ENCODE measurements around the gene PXDC1. TPM values are rescaled to one million over a fixed set of nuclear protein-coding genes. Genes with fewer than 3 reads are reported as not detected.

PXDC1 gene
- total and polyA plus RNA-seq, 11 donors, result 13.7 to 89.9 (median 29.1) TPM

DNA sequence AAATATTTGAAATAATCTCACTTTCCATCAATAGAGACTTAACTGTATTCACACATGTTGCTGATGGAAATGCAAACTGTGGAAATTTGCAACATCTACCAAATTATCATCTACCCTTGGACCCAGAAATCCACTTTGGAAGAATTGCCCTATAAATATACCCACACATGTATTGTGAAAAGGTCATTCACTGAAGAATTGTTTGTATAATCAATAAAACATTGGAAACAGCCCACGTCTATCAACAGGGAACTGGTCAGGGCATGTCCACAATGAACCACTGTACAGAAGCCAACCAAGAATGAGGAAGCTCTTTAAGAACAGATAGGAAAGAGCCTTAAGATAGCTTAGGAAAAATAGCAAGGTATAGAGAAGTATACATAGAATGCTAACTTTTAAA, 36.2 kb downstream of the PXDC1 start:
- intact Hi-C loops (cut with DNase I), result no loop called here
- Histone ChIP-seq H3K27ac (no peak overlapping the region), H3K9me3 (peaks cover 0 to 9% (median 0%) of the 10 kb centered on the region in 12 donors), H3K36me3 (no peaks in the 10 kb centered on the region), H3K4me3 (no peak overlapping the region), H3K27me3 (no peaks in the 10 kb centered on the region), H3K4me1 (no peaks in the 10 kb centered on the region)
- WGBS, 4 donors, result 0 to 97% (median 76%) methylated on average over 1 of the region's 1 CpG
- ATAC-seq, result no peak
- no peak for TF ChIP-seq POLR2A (IDR thresholded peaks at IDR 0.05)
- TF ChIP-seq, protein P1, sequence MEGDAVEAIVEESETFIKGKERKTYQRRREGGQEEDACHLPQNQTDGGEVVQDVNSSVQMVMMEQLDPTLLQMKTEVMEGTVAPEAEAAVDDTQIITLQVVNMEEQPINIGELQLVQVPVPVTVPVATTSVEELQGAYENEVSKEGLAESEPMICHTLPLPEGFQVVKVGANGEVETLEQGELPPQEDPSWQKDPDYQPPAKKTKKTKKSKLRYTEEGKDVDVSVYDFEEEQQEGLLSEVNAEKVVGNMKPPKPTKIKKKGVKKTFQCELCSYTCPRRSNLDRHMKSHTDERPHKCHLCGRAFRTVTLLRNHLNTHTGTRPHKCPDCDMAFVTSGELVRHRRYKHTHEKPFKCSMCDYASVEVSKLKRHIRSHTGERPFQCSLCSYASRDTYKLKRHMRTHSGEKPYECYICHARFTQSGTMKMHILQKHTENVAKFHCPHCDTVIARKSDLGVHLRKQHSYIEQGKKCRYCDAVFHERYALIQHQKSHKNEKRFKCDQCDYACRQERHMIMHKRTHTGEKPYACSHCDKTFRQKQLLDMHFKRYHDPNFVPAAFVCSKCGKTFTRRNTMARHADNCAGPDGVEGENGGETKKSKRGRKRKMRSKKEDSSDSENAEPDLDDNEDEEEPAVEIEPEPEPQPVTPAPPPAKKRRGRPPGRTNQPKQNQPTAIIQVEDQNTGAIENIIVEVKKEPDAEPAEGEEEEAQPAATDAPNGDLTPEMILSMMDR (IDR thresholded peaks at IDR 0.05), result no peak
- DNase-seq, result no peak

DNA sequence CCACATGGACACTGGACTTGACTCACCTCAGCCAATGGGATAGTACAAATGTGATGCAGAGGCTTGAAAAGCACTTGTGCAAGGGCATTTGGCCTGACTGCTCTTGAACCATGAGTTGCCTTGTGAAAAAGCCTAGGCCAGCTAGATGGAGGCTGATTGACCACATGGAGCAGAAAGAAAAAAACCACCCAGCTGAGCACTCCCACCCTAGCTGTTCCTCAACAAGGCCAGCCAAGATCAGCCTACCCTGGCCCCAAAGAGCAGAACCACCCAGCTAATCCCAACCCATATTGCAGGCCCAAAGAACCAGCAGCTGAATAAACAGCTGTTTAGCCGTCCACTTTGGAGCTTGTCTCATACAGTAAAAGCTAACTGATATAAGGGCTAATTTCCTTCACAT, 36.7 kb downstream of the PXDC1 start:
- intact Hi-C loops (cut with DNase I), result no loop called here
- Histone ChIP-seq H3K27me3 (no peaks in the 10 kb centered on the region), H3K27ac (no peak overlapping the region), H3K4me1 (no peaks in the 10 kb centered on the region), H3K4me3 (no peak overlapping the region), H3K36me3 (no peaks in the 10 kb centered on the region), H3K9me3 (peaks cover 0 to 9% (median 0%) of the 10 kb centered on the region in 12 donors)
- TF ChIP-seq POLR2A (IDR thresholded peaks at IDR 0.05), result no peak
- TF ChIP-seq, protein P1 (IDR thresholded peaks at IDR 0.05), result no peak
- DNase-seq (no peak), ATAC-seq (no peak)
- 88 to 95% (median 93%) methylated on average over 1 of the region's 1 CpG for WGBS, 4 donors

DNA sequence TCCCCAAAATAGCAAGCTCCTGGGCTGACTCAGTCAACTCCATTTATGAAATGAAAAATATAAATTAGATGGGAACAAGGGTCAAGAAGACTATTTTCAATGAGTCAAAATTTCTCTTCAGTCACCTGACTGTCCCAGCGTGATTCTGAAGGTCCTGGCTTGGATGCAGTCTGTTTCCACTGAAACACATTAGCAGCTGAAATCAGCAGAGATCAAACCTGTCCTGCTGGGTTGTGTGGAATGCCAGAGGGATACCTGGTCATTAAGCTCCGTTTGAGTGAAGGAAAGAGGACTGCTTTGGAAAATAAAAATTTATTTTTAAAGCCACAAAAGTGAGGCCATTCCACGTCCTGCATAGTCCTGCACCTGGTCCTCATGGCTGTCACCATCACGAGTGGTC, 37.4 kb downstream of the PXDC1 start:
- DNase-seq (no peak), ATAC-seq (no peak)
- H3K27ac ChIP-seq, result no peak overlapping the region
- no peaks in the 10 kb centered on the region for H3K27me3 ChIP-seq
- no peak for TF ChIP-seq POLR2A (IDR thresholded peaks at IDR 0.05)
- TF ChIP-seq, protein P1 (IDR thresholded peaks at IDR 0.05), result no peak
- H3K4me3 ChIP-seq, result no peak overlapping the region
- no peaks in the 10 kb centered on the region for H3K4me1 ChIP-seq
- H3K9me3 ChIP-seq, result peaks cover 0 to 9% (median 0%) of the 10 kb centered on the region in 12 donors
- H3K36me3 ChIP-seq, result no peaks in the 10 kb centered on the region
- intact Hi-C loops (cut with DNase I), result no loop called here
- WGBS, 4 donors, result 88 to 98% (median 95%) methylated on average over 4 of the region's 4 CpGs

DNA sequence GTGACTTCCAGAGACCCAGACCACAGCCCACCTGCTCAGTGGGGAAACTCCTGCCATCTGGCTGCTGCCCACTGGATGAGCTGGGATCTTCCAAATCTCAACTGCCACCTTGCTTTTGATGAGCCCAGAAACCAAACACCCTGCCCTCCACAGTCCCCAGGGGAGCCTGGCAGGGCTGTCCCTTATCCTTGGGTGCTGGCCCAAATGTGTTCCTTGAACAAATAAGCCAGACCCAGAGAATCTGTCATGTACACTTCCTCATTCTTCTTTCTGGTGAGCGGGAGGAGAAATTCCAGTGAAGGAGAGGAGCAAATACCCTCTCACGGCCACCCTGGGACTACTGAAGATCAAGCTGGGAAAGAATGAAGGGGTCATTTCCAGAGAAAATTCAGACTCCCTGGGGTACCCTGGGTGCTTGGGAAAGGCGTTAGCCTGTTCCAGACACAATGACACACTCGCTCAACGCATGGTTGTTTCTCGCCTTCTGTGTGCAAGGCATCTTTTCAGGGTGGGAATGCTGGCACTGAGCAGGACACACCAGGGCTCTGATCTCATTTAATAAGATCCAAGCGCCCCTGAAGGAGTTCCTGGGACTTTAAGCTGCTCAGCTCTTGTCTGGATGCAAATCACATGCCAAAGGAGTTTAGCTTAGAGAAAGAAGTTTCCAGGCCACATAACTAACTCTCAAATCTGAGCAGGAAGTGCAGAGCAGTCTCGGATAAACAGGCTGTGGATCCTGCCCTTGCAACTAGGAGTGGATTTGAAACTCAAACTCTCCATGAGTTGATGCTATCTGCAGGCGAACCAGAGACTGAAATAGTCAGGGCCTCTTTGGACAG, 38.5 kb downstream of the PXDC1 start:
- DNase-seq, result no peak
- no peak for ATAC-seq
- H3K9me3 ChIP-seq, result peaks cover 0 to 9% (median 0%) of the 10 kb centered on the region in 12 donors
- no peak for TF ChIP-seq POLR2A (IDR thresholded peaks at IDR 0.05)
- TF ChIP-seq, protein P1 (IDR thresholded peaks at IDR 0.05), result no peak
- no peaks in the 10 kb centered on the region for H3K36me3 ChIP-seq
- no peak overlapping the region for H3K4me3 ChIP-seq
- no peaks in the 10 kb centered on the region for H3K4me1 ChIP-seq
- H3K27me3 ChIP-seq, result no peaks in the 10 kb centered on the region
- WGBS, 4 donors, result 82 to 88% (median 86%) methylated on average over 9 of the region's 9 CpGs
- H3K27ac ChIP-seq, result no peak overlapping the region
- intact Hi-C loops (cut with DNase I), result no loop called here
